CD4-positive, alpha-beta memory T cell (primary cell): ENCODE measurements around the gene FBRS. TPM values are rescaled to one million over a fixed set of nuclear protein-coding genes. Genes with fewer than 3 reads are reported as not detected.

Source experiments
- CTCF ChIA-PET: fragments of 350-600 bp; sonication (Branson Sonifier 250); formaldehyde crosslinking; loops from one replicate; lab custom pipeline; 2021; ENCODE audit warnings: inconsistent platforms; ENCODE audit not compliant: partially characterized antibody; lab: Charles Lee
- POLR2A ChIA-PET: fragments of 350-600 bp; sonication (Branson Sonifier 250); formaldehyde crosslinking; loops from one replicate; lab custom pipeline; 2021; ENCODE audit not compliant: partially characterized antibody; lab: Charles Lee
- DNase-seq, 5 donors: peaks; one replicate each; pipeline versions ENCODE4 v3.0.0 to v3.0.0-alpha.2; 2020 to 2022; ENCODE audit warnings: mixed read lengths in 1 of 5
- H3K27ac ChIP-seq: one replicate; pipeline ENCODE4 v1.7.0; 2013; ENCODE audit warnings: low read depth, low read length
- H3K27me3 ChIP-seq: 2 replicates; pipeline ENCODE4 v1.7.0; 2013; ENCODE audit warnings: mild to moderate bottlenecking, low read length, moderate library complexity; ENCODE audit not compliant: insufficient read depth
- H3K36me3 ChIP-seq: 2 replicates; pipeline ENCODE4 v1.7.0; 2013; ENCODE audit warnings: mild to moderate bottlenecking, low read length, moderate library complexity; ENCODE audit not compliant: insufficient read depth
- H3K4me1 ChIP-seq: 2 replicates; pipeline ENCODE4 v1.7.0; 2013; ENCODE audit warnings: mild to moderate bottlenecking, low read length, moderate library complexity; ENCODE audit not compliant: insufficient read depth
- H3K4me3 ChIP-seq, 2 donors: one replicate each; pipeline ENCODE4 v1.7.0; 2013; ENCODE audit warnings: low read length in 2 of 2, mild to moderate bottlenecking in 1 of 2
- H3K9me3 ChIP-seq, 2 donors: one replicate each; pipeline ENCODE4 v1.7.0; 2013; ENCODE audit warnings: low read length in 2 of 2, control low read depth in 1 of 2; ENCODE audit not compliant: control insufficient read depth in 1 of 2
- H3K27ac Mint-ChIP-seq, 7 donors: one replicate each; pipeline ENCODE4 v1.8.0; 2020 to 2021; ENCODE audit warnings: mixed read lengths in 7 of 7, mild to moderate bottlenecking in 6 of 7, inconsistent platforms in 3 of 7, moderate library complexity in 3 of 7
- H3K27me3 Mint-ChIP-seq, 2 donors: one replicate each; pipeline ENCODE4 v1.8.0; 2020 to 2021; ENCODE audit warnings: mixed read lengths in 2 of 2
- H3K36me3 Mint-ChIP-seq, 2 donors: one replicate each; pipeline ENCODE4 v1.8.0; 2020 to 2021; ENCODE audit warnings: mixed read lengths in 2 of 2, inconsistent platforms in 1 of 2, mild to moderate bottlenecking in 1 of 2
- H3K4me1 Mint-ChIP-seq, 4 donors: one replicate each; pipeline ENCODE4 v1.8.0; 2020 to 2021; ENCODE audit warnings: mixed read lengths in 4 of 4, mild to moderate bottlenecking in 1 of 4
- H3K4me3 Mint-ChIP-seq, 8 donors: one replicate each; pipeline ENCODE4 v1.8.0; 2020 to 2021; ENCODE audit warnings: mixed read lengths in 8 of 8, mild to moderate bottlenecking in 7 of 8, moderate library complexity in 6 of 8, inconsistent platforms in 3 of 8
- H3K9me3 Mint-ChIP-seq, 8 donors: one replicate each; pipeline ENCODE4 v1.8.0; 2020 to 2021; ENCODE audit warnings: mixed read lengths in 8 of 8, mild to moderate bottlenecking in 5 of 8, inconsistent platforms in 3 of 8, moderate library complexity in 1 of 8
- intact Hi-C: fragments of 100-400 bp; cut with micrococcal nuclease; formaldehyde crosslinking; loops from one replicate; pipeline ENCODE4 v1.15.1; 2023
- polyA plus RNA-seq, 2 donors: library from polyadenylated mRNA; unstranded; fragments of 300-500 nt; fragmentation: Illumina TruSeq; gene quantifications; one replicate each; pipeline ENCODE4 v1.2.3, GENCODE V29; 2021
- total RNA-seq, 2 experiments: library from RNA; stranded (reverse); gene quantifications; one replicate each; pipeline ENCODE4 v1.2.3, GENCODE V29; 2021

FBRS gene
- total and polyA plus RNA-seq, 4 experiments from 2014 or later, result 0.70 to 172 (median 85.9) TPM

DNA sequence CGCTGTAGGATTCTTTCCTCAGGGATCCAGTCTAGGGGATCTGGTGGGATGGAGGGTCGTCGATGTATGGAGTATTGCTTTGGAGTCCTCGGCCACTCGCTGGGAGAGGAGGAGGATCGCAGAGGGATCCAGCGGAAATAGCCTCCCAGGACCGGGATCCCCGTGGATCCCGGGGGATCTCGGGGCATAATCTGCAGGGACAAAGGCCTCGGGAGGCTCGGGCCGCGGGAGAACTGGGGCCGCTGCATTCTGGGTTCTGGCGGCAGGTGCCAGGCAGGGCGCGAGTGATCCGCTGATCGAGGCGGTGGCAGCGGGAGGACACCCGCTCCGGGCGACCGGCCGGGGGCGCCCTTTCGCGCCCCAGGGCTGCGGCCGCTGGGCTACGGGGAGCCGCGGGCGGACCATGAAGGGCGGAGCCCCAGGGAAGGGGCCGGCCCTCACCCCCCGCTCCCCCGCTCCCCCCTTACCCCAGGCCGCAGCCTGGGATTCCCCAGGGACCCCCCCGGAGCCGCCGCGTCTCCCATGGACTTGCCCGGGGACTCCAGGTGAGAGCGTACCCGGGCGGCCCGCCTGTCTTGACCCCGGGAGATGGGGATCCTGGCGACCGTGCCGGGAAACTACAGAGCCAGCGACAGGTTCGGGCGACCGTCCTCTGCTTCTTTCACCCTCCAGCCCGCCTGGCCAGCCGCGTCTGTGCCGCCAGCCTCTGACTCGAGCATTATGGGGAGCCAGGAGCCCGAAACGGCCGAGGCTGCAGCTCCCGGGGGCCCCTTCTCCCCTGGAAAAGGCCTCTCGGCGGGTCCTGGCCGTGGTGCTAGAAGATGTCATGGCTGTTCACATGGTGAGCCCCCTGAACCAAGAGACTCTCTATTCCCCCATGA lies 6.9 kb upstream of the FBRS start:
- H3K27ac Mint-ChIP-seq, result peak overlapping the region; percentile 97 to 100 (median 99)
- H3K27me3 Mint-ChIP-seq, result no peaks in the 10 kb centered on the region
- Histone ChIP-seq H3K4me1 (peaks cover 20% of the 10 kb centered on the region), H3K27ac (peak overlapping the region; percentile 96), H3K9me3 (no peaks in the 10 kb centered on the region), H3K27me3 (no peaks in the 10 kb centered on the region), H3K4me3 (peak overlapping the region; percentile 99), H3K36me3 (peaks cover 35% of the 10 kb centered on the region)
- intact Hi-C loops, result loop anchor here (1.0 kb wide), 2 partner anchors 43 to 271 kb away; no protein-coding TSS in a partner anchor
- POLR2A ChIA-PET, result interaction anchor here (0.6 to 3.9 kb wide), 32 partner anchors 8 to 586 kb away, joined by 3 to 91 read pairs (median 5); partner anchors contain the start of genes ALDOA, DCTPP1, FBRS and ITGAL
- CTCF ChIA-PET, result interaction anchor here (0.7 to 2.4 kb wide), 15 partner anchors 7 to 950 kb away, joined by 3 to 11 read pairs (median 5); partner anchors contain the start of genes ZNF747 and ZNF785
- H3K36me3 Mint-ChIP-seq, result peaks cover 15 to 42% of the 10 kb centered on the region in 2 donors
- peaks cover 13 to 32% (median 20%) of the 10 kb centered on the region in 4 donors for H3K4me1 Mint-ChIP-seq
- H3K9me3 Mint-ChIP-seq, result peaks cover 0 to 1% (median 0%) of the 10 kb centered on the region in 8 donors
- H3K4me3 Mint-ChIP-seq, result peak overlapping the region; percentile 95 to 100 (median 99)
- peak; percentile 69 to 84 (median 72) for DNase-seq

DNA sequence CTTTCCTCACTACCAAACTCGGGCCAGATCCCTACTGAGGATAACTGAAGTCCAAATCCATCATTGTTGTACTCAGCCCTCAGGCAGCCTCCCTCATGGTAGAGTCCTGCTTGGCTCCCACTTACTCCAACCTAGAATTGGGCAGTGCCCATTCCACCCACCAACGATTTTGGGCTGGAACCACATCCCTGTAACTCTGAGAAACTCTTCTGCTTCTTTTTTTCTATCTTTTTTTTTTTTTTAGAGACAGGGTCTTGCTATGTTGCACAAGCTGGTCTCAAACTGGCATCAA lies 6.3 kb upstream of the FBRS start:
- Mint-ChIP-seq H3K9me3 (peaks cover 0 to 1% (median 0%) of the 10 kb centered on the region in 8 donors), H3K27ac (peak overlapping the region; percentile 86 to 97 (median 90)), H3K4me1 (peaks cover 15 to 37% (median 24%) of the 10 kb centered on the region in 4 donors), H3K4me3 (peak overlapping the region; percentile 79 to 100 (median 86)), H3K36me3 (peaks cover 16 to 44% of the 10 kb centered on the region in 2 donors), H3K27me3 (no peaks in the 10 kb centered on the region)
- Histone ChIP-seq H3K27ac (peak overlapping the region; percentile 96), H3K27me3 (no peaks in the 10 kb centered on the region), H3K4me3 (peak overlapping the region; percentile 39 to 99), H3K4me1 (peaks cover 26% of the 10 kb centered on the region), H3K9me3 (no peaks in the 10 kb centered on the region), H3K36me3 (peaks cover 35% of the 10 kb centered on the region)
- intact Hi-C loops, result no loop called here
- ChIA-PET POLR2A (interaction anchor here (1.2 to 3.0 kb wide), 3 partner anchors 42 to 586 kb away, joined by 3 to 14 read pairs (median 3); partner anchors contain the start of genes ALDOA and ZNF689), CTCF (interaction anchor here (0.7 to 1.4 kb wide), 2 partner anchors 9 to 43 kb away, joined by 3 read pairs; no protein-coding TSS in a partner anchor)
- DNase-seq, result no peak

- Histone ChIP-seq H3K4me3 (no peak overlapping the region), H3K4me1 (peaks cover 34% of the 10 kb centered on the region), H3K27me3 (no peaks in the 10 kb centered on the region), H3K36me3 (peaks cover 35% of the 10 kb centered on the region), H3K9me3 (no peaks in the 10 kb centered on the region), H3K27ac (peak overlapping the region; percentile 96)
- Mint-ChIP-seq H3K4me3 (peak overlapping the region; percentile 79 to 100 (median 86)), H3K27ac (peak overlapping the region; percentile 86 to 97 (median 90)), H3K36me3 (peaks cover 16 to 44% of the 10 kb centered on the region in 2 donors), H3K27me3 (no peaks in the 10 kb centered on the region), H3K4me1 (peaks cover 18 to 45% (median 31%) of the 10 kb centered on the region in 4 donors), H3K9me3 (peaks cover 0 to 1% (median 0%) of the 10 kb centered on the region in 8 donors)
- intact Hi-C loops, result no loop called here
- DNase-seq, result no peak
- POLR2A ChIA-PET, result interaction anchor here (1.2 kb wide), 1 partner anchor 42 kb away, joined by 3 read pairs; the partner anchor contains the start of gene ZNF689
- CTCF ChIA-PET, result interaction anchor here (0.7 to 1.4 kb wide), 2 partner anchors 8 to 42 kb away, joined by 3 read pairs; no protein-coding TSS in a partner anchor
These were observed 5.5 kb upstream of the FBRS start for GRCh38 chr16:30652718-30653117.

- intact Hi-C loops, result loop anchor here (5.0 kb wide), 2 partner anchors 92 to 157 kb away; partner anchors contain the start of gene PHKG2
- Mint-ChIP-seq H3K27ac (no peak overlapping the region), H3K4me1 (peaks cover 18 to 57% (median 31%) of the 10 kb centered on the region in 4 donors), H3K36me3 (peaks cover 16 to 54% of the 10 kb centered on the region in 2 donors), H3K27me3 (no peaks in the 10 kb centered on the region), H3K4me3 (no peak overlapping the region), H3K9me3 (peaks cover 0 to 7% (median 0%) of the 10 kb centered on the region in 8 donors)
- Histone ChIP-seq H3K27me3 (no peaks in the 10 kb centered on the region), H3K4me3 (no peak overlapping the region), H3K36me3 (peaks cover 35% of the 10 kb centered on the region), H3K9me3 (no peaks in the 10 kb centered on the region), H3K27ac (no peak overlapping the region), H3K4me1 (peaks cover 28% of the 10 kb centered on the region)
- no peak for DNase-seq
- CTCF ChIA-PET, result interaction anchor here (0.6 kb wide), 1 partner anchor 27 kb away, joined by 3 read pairs; no protein-coding TSS in a partner anchor
- POLR2A ChIA-PET, result interaction anchor here (0.6 kb wide), 1 partner anchor 540 kb away, joined by 3 read pairs; no protein-coding TSS in a partner anchor
These were observed 3.4 kb upstream of the FBRS start for GRCh38 chr16:30654856-30655255.

GRCh38 chr16:30655815-30656347 lies 2.4 kb upstream of the FBRS start:
- no peaks in the 10 kb centered on the region for H3K9me3 ChIP-seq
- CTCF ChIA-PET, result interaction anchor here (1.1 kb wide), 1 partner anchor 27 kb away, joined by 3 read pairs; no protein-coding TSS in a partner anchor
- no peak overlapping the region for H3K27ac ChIP-seq
- H3K4me1 ChIP-seq, result peaks cover 31% of the 10 kb centered on the region
- peak overlapping the region in 2 of 8 donors; percentile 17 to 39 for H3K4me3 Mint-ChIP-seq
- POLR2A ChIA-PET, result no interaction called here
- H3K27ac Mint-ChIP-seq, result peak overlapping the region in 3 of 7 donors; percentile 37 to 76 (median 53)
- H3K4me1 Mint-ChIP-seq, result peaks cover 21 to 52% (median 33%) of the 10 kb centered on the region in 4 donors
- H3K9me3 Mint-ChIP-seq, result peaks cover 0 to 7% (median 0%) of the 10 kb centered on the region in 8 donors
- H3K27me3 ChIP-seq, result no peaks in the 10 kb centered on the region
- H3K27me3 Mint-ChIP-seq, result no peaks in the 10 kb centered on the region
- DNase-seq, result no peak
- intact Hi-C loops, result loop anchor here (5.0 kb wide), 2 partner anchors 91 to 156 kb away; partner anchors contain the start of gene PHKG2
- no peak overlapping the region for H3K4me3 ChIP-seq
- peaks cover 35% of the 10 kb centered on the region for H3K36me3 ChIP-seq
- peaks cover 21 to 53% of the 10 kb centered on the region in 2 donors for H3K36me3 Mint-ChIP-seq

DNA sequence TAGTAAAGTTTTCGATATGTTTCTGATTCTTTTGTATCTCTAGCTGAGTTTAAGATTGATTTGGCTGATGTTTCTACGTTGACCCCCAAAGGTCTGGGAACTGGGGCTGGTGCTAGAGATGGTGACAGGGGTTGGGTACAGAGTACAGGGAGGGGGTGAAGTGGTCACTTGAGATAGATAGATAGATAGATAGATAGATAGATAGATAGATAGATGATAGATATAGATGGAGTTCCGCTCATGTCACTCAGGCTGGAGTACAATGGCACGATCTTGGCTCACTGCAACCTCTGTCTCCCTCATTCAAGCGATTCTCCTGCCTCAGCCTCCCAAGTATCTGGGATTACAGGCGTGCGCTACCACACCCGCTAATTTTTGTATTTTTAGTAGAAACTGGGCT lies 1.8 kb upstream of the FBRS start:
- peaks cover 25 to 53% of the 10 kb centered on the region in 2 donors for H3K36me3 Mint-ChIP-seq
- ChIA-PET CTCF (interaction anchor here (1.0 to 1.1 kb wide), 2 partner anchors 28 to 38 kb away, joined by 3 to 4 read pairs; no protein-coding TSS in a partner anchor), POLR2A (interaction anchor here (1.1 kb wide), 1 partner anchor 227 kb away, joined by 3 read pairs; the partner anchor contains the start of gene DCTPP1)

More for the DNA sequence above, 1.8 kb upstream of the FBRS start:
- Mint-ChIP-seq H3K9me3 (peaks cover 0 to 7% (median 0%) of the 10 kb centered on the region in 8 donors), H3K27ac (peak overlapping the region; percentile 53 to 96 (median 89)), H3K4me1 (peaks cover 24 to 55% (median 37%) of the 10 kb centered on the region in 4 donors), H3K27me3 (no peaks in the 10 kb centered on the region), H3K4me3 (peak overlapping the region in 5 of 8 donors; percentile 17 to 67 (median 38))
- no peak for DNase-seq
- no peaks in the 10 kb centered on the region for H3K27me3 ChIP-seq
- H3K4me1 ChIP-seq, result peaks cover 36% of the 10 kb centered on the region
- intact Hi-C loops, result loop anchor here (5.0 kb wide), 2 partner anchors 91 to 156 kb away; partner anchors contain the start of gene PHKG2
- H3K27ac ChIP-seq, result peak overlapping the region; percentile 78
- H3K9me3 ChIP-seq, result no peaks in the 10 kb centered on the region
- no peak overlapping the region for H3K4me3 ChIP-seq
- H3K36me3 ChIP-seq, result peaks cover 40% of the 10 kb centered on the region
